ENCODE measurements around the gene LBX2. TPM values are rescaled to one million over a fixed set of nuclear protein-coding genes. Genes with fewer than 3 reads are reported as not detected.

LBX2 gene
- under 1 TPM in 1 of 2 experiments, not detected in 1; 0.35 TPM for total RNA-seq

GRCh38 chr2:74499267-74499939 is at the start of gene LBX2:
Gene LBX2, minus strand, starts transcription at chr2:74499603. Its CDS starts 66 bp downstream, at chr2:74499537.

GRCh38 chr2:74529357-74530238 is 30.2 kb upstream of the LBX2 start, which contains the start of the genes AUP1 and HTRA2:
Gene AUP1, minus strand, starts transcription at chr2:74529706. Its CDS starts 77 bp downstream, at chr2:74529629.
Gene HTRA2, plus strand, starts transcription at chr2:74529933. Its CDS starts 74 bp downstream, at chr2:74530007.

GRCh38 chr2:74525717-74526648 is 26.6 kb upstream of the LBX2 start, which contains the start of gene DQX1:
Gene DQX1, minus strand, starts transcription at chr2:74526231. Its CDS starts 502 bp downstream, at chr2:74525729.

GRCh38 chr2:74514368-74515270 is 15.2 kb upstream of the LBX2 start, which contains the start of gene TLX2:
Gene TLX2, plus strand, starts transcription at chr2:74514450. Its CDS starts 357 bp downstream, at chr2:74514807.

GRCh38 chr2:74507145-74507925 is 7.9 kb upstream of the LBX2 start, which contains the start of gene PCGF1:
Gene PCGF1, minus strand, starts transcription at chr2:74507695. Its CDS starts 27 bp downstream, at chr2:74507668.

GRCh38 chr2:74482801-74483674 is 16.4 kb downstream of the LBX2 start, which contains the start of the genes CCDC142 and TTC31:
Gene CCDC142, minus strand, starts transcription at chr2:74482998. Its CDS starts 161 bp downstream, at chr2:74482837.
Gene TTC31, plus strand, starts transcription at chr2:74483081. Its CDS starts 15 bp downstream, at chr2:74483096.

GRCh38 chr2:74472086-74472944 is 27.1 kb downstream of the LBX2 start, which contains the start of gene MRPL53:
Gene MRPL53, minus strand, starts transcription at chr2:74472680. Its CDS starts 20 bp downstream, at chr2:74472660.

GRCh38 chr2:74458132-74458937 is 41.1 kb downstream of the LBX2 start, which contains the start of gene WBP1:
Gene WBP1, plus strand, starts transcription at chr2:74458438. Its CDS starts 165 bp downstream, at chr2:74458603.

GRCh38 chr2:74454654-74455511 is 44.5 kb downstream of the LBX2 start, which contains the start of gene INO80B:
Gene INO80B, plus strand, starts transcription at chr2:74455087. Its CDS starts 30 bp downstream, at chr2:74455117.

Other genes starting within 250 kb of the LBX2 start
- gene SLC4A5, start 156.2 kb downstream of the LBX2 start, total RNA-seq = 1 to 10 TPM; 2.8 to 4.6 TPM
- 100 to 1,000 TPM; 104 to 111 TPM for gene DCTN1, start 119.3 kb downstream of the LBX2 start, total RNA-seq
- 1 to 10 TPM; 3.3 to 3.8 TPM for gene C2orf81, start 78.0 kb downstream of the LBX2 start, total RNA-seq
- gene WDR54, start 77.9 kb downstream of the LBX2 start, total RNA-seq = 10 to 100 TPM; 78.2 to 79.5 TPM
- under 1 TPM; 0.81 to 0.84 TPM for gene RTKN, start 57.7 kb downstream of the LBX2 start, total RNA-seq
- gene INO80B, start 44.5 kb downstream of the LBX2 start, total RNA-seq = 10 to 100 TPM; 42.9 to 47.0 TPM
- gene WBP1, start 41.2 kb downstream of the LBX2 start, total RNA-seq = 10 to 100 TPM; 54.2 to 57.3 TPM
- 10 to 100 TPM; 65.6 to 65.7 TPM for gene MOGS, start 34.2 kb downstream of the LBX2 start, total RNA-seq
- 100 to 1,000 TPM; 122 to 123 TPM for gene MRPL53, start 26.9 kb downstream of the LBX2 start, total RNA-seq
- 10 to 100 TPM; 24.8 to 26.2 TPM for gene CCDC142, start 16.6 kb downstream of the LBX2 start, total RNA-seq
- 10 to 100 TPM; 38.3 to 44.5 TPM for gene TTC31, start 16.5 kb downstream of the LBX2 start, total RNA-seq
- gene PCGF1, start 8.1 kb upstream of the LBX2 start, total RNA-seq = 10 to 100 TPM; 26.2 to 29.8 TPM
- under 1 TPM; 0.55 to 0.63 TPM for gene TLX2, start 14.8 kb upstream of the LBX2 start, total RNA-seq
- gene DQX1, start 26.6 kb upstream of the LBX2 start, total RNA-seq = under 1 TPM; 0.10 to 0.26 TPM
- 100 to 1,000 TPM; 109 to 110 TPM for gene AUP1, start 30.1 kb upstream of the LBX2 start, total RNA-seq
- gene HTRA2, start 30.3 kb upstream of the LBX2 start, total RNA-seq = 10 to 100 TPM; 39.7 to 44.2 TPM
- gene LOXL3, start 54.3 kb upstream of the LBX2 start, total RNA-seq = under 1 TPM; 0.07 to 0.10 TPM
- 10 to 100 TPM; 28.2 to 30.7 TPM for gene DOK1, start 55.1 kb upstream of the LBX2 start, total RNA-seq
- gene M1AP, start 148.7 kb upstream of the LBX2 start, total RNA-seq = not detected
- gene SEMA4F, start 154.6 kb upstream of the LBX2 start, total RNA-seq = 1 to 10 TPM; 6.5 to 6.9 TPM

Measured in activated naive CD4-positive, alpha-beta T cell treated with anti-CD3 and anti-CD28 coated beads, Interleukin-2, amount 10 ng/mL, durations not matched to agents 5 hours and 36 hours (primary cell).